HG03439 (cell line): ENCODE measurements around the gene MRPL48.

Experiments
- ATAC-seq: cut with Tn5 transposase; IDR thresholded peaks from one replicate; pipeline ENCODE4 v1.9.1; 2021; ENCODE audit warnings: mild to moderate bottlenecking, moderate library complexity; ENCODE audit not compliant: unreplicated experiment

MRPL48 gene

DNA sequence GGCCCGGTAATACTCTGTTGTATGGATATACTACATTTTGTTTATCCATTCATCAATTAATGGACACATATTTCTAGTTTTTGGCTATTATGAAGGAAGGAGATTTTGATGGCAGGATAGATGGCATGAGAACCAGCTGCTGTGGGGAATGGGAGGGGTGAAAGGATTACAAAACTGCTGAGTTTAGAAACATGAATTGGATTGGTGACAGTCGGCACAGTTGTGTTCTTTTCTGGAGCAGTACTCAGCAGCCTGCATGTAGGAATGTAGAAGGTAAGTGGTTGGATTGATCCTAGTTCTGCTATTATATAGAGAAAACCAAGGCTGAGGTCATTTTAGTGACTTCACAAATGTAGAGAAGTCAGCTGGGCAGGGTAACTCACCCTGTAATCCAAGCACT is 96.2 kb downstream of the MRPL48 start:
- no peak for ATAC-seq

GRCh38 chr11:73888244-73888643 is 100.6 kb downstream of the MRPL48 start:
- ATAC-seq: no peak

GRCh38 chr11:73889019-73889418 is 101.3 kb downstream of the MRPL48 start:
- no peak for ATAC-seq

DNA sequence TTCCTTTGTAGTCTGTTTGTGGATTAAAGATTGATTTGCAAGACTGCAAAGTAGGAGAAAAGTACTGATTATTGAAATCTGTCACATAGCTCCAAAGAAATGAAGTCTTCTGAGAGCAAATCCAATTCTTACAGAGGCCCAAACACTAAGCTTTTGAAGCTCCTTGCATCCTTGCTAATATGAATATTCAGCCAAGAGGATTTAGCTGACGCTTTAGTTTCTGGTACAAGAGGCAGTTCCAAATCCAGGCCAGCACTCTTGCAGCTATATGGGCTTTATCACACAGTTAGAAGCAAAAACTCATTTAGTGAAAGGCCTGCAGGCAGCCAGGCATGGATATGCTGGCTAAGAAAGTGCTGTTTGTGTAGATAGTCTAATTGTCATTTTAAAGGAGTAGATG is 101.9 kb downstream of the MRPL48 start:
- no peak for ATAC-seq

DNA sequence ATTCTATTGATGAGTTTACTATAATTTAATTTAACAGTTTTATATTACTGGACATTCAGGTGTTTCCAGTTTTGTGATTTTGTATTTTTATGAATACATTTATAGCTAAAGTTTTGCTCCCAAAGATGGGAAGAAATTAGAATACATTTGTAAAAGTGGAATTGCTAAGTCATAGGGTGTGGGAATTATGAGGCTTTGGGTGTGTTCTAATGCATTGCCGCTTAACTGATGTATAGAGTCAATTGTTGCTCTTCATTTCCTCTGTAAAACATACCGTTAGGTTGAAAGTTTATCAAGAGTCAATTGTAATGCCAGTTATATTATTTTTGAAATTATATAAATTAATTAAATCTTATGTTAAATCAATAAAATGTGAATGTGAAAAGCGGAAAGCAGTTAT is 105.4 kb downstream of the MRPL48 start:
- no peak for ATAC-seq

DNA sequence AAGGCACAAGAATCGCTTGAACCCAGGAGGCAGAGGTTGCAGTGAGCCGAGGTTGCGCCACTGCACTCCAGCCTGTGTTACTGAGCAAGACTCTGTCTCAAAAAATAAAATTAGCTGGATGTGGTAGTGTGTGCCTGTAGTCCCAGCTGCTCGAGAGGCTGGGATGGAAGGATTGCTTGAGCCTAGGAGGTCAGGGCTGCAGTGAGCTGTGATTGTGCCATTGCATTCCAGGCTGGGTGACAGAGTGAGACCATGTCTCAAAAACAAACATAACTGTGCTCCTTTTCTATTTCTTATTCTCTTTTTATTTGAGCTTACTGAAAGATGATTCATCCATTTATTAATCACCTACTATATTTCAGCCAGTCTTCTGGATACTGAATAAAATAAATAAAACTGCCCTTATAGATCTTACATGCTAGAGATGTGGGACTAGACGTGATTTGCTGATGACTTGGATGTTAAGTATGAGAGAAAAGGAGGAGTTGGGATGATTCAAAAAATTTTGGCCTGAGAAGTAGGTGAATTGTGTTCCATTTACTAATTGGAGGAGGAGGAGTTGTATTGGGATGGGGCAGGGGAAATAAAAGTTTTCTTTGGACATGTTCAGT is 107.2 kb downstream of the MRPL48 start:
- no peak for ATAC-seq

DNA sequence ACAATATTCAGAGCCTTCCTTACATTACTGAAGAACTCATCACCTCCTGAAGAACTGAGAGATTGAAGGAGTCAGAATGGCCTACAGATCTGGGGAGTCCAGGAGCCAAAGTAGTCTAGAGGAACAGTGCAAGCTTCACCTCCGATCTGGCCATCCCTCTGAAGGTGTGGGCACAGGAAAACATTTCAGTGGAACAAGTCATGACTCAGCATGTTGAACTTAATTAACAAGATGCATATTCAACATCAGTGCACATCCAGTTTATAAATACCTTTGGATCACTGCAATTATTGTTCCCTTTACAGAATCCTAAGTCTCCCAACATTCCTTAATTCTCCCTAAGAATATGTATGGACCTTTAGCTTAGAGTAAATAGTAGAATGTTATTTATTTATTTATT is 114.6 kb downstream of the MRPL48 start:
- ATAC-seq: no peak

GRCh38 chr11:73907191-73907590 is 119.5 kb downstream of the MRPL48 start:
- ATAC-seq: no peak

GRCh38 chr11:73912026-73912425 is 124.4 kb downstream of the MRPL48 start:
- ATAC-seq: no peak

DNA sequence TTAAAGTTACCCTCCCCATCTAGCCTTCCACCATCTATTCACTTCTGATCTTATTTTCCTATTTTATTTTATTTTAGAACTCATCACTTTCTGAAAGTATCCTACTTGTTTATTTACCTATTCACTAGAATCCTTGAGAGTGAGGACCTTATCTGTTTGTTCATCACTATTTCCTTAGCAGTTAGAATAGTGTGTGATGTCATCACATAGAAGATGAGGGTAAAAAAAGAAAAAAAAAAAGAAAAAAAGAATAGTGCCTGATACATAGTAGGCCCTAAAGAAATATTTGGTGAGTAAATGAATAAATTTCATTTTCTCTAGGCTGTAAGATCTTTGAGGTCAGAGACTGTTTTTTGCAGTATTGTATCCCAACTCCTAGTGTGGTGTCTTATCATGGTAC is 125.8 kb downstream of the MRPL48 start:
- no peak for ATAC-seq

GRCh38 chr11:73914284-73914683 is 126.6 kb downstream of the MRPL48 start:
- ATAC-seq: no peak
